GM18508 (cell line): ENCODE results near the gene NCOR1.
"Not testable (repeated sequence)": the region's sequence is repeated elsewhere in the genome, so short reads cannot be mapped to it uniquely, and the experiment has no call there.

ENCODE experiments used
- ATAC-seq: cut with Tn5 transposase; IDR thresholded peaks from one replicate; pipeline ENCODE4 v1.9.1; 2021; ENCODE audit warnings: moderate number of reproducible peaks; ENCODE audit not compliant: insufficient read depth, unreplicated experiment

Gene NCOR1

DNA sequence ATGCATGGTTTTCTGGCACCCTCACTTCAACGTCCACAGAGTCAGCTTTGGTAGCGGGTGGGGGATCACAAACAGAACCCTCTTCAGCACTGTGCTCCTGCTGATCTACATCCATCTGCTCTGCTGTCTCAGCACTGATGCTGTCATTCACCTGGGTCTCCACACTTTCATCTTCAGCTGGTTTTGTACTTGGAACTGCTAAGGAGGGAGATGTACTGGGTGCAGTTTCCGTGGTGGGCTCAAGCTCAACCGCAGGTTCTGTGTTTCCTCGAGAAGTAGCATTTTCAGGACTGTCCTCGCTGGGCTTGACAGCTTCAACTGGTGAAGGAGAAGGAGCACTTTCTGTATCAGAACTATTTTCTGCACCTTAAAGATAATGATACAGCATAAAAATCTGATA lies 113.9 kb downstream of the NCOR1 start:
- no peak for ATAC-seq

DNA sequence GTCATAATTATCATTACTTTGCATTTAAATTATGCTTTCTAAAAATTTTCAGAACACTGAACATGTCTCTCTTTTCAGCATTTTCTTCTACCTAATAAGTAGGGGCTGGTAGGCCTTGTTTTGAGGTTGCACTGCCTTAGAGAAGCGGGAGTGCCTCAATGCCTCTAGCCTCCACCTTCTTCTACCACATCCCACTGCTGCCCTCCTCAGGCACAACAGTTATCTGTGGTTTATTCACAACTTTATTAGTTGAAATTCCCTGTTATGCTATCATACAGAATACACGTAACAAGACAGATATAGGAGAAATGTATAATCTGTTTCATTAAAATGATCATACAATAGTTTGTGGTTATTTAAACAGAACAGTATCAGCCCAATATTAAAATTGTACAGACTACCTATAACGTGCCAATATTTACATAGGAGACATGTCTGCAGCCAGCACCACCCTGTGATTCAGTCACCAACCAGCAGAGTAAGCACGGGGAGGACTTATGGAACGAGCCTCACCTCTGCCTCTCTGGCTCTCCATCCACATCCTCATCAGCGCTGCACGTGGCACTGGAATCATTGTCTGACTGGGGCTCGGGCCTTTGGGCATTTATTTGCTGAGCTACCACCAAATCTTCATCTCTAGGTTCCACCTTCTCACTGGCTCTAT lies 114.5 kb downstream of the NCOR1 start:
- no peak for ATAC-seq

DNA sequence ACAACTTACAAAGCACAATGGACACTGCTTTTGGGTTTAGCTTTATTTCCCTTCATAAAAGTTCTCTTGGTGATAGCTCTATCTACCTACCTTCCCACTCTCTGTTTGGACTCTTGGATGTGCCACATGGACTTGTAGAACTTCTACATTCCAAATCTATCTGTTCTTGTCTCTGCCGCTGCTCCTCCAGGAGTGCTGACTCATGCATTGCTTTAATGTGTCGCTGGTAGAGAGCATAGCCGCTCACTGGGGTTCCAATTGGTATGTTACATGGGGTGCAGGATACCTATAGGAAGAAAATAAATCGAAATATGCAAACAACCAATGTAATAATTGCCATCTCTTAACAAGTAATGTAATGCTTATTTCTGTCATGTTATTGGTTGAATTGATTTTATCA lies 123.6 kb downstream of the NCOR1 start:
- ATAC-seq: no peak

DNA sequence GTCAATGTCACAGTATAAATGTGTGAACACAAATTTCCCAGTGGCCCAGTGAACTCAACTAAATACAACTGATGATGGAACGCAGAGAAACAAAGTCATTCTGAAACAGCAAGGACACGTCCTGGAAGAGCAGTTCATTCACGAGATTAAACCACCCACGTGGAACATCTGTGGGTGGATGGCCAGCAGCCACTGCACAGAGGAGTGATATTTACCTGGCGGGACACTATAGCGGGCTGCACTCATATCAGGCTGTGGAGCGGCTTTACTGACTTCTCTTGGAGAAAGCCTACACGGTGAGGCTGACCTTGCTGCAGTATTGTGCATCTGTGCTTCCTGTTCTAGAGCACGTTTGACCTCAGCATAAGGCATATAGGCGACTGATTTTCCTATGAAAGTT lies 128.4 kb downstream of the NCOR1 start:
- ATAC-seq: no peak

DNA sequence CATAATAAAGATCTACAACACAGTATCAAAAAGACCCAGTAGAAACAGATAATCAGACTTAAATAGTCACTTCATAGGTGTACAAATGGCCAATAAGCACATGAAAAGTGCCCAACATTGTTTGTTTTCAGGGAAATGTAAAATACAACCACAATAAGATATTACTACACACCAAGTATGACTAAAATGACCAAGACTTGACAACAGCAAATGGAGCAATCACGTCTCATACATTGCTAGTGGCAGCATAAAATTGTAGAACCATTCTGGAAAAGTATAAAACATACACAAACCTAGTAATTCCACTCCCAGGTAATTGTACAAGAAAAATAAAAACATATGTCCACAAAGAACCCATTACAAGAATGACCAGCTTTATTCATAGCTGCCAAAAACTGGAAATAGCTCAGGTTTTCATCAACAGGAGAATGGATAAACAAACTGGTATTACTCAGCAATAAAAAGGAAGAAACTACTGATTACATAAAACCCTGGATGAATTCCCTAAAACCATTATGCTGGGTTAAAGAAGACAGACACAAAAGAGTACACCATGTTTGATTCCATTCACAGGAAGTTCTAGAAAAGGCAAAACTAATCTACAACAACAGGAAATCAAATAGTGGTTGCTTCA lies 130.2 kb downstream of the NCOR1 start:
- ATAC-seq: no peak

DNA sequence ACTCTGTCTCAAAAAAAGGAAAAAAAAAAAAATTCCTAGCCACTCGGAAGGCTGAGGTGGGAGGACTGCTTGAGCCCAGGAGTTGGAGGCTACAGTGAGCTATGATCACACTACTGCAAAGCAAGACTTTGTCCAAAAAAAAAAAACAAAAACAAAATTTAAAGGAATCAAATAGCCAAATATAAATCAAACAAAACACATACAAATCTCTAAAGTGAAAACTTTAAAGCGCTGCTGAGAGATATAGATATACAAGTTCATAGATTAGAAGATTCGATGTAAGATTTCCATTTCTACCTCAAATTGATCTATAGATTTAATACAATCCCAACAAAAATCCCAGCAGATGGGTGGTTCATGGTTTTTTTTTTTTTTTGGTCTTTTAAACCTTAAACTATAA lies 132.1 kb downstream of the NCOR1 start:
- no peak for ATAC-seq

DNA sequence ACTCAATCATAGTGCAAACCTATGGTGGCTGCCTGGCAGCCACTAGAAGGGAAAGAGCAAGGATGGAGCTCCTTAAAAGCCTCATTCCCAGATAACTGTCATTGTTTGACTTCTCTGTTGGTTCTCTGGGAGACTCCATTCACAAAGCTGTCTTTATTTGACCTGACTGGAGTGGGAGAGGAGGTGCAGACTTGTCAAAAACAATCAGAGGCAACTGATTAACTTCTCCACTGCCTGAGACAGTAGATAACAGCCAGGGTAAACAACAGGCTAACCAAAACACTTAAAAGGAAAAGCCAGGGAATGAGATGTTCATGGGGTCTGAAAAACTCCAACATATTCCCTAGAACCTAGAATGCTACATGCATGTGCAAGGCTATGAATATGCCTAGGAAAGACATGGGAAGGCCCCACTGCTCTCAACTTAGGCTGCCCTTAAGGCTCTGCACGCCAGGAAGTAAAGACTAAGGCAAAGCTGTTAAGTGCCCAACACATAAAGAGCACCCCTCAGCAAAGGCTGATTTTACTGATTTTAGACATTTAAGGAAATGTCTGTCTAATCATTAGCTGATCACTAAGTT lies 133.7 kb downstream of the NCOR1 start:
- no peak for ATAC-seq

DNA sequence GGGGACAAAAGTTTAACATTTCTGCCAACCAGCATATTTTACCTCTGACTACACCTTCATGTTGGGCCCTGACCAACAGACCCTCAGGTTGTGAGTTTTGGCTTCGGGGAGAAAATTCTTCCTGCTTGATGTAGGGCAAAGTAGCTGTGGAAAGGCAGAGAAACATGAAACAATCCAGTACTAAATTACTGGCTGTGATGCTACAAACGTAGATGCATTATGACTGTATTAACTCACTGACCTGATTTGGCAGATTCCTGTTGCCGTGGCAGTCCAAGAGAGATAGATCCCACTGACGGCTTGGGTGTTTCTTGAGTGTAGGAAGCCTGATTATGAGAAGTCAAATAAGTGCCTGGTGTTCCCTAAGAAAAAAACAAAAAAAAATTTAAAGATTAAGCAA lies 135.0 kb downstream of the NCOR1 start:
- ATAC-seq: no peak

DNA sequence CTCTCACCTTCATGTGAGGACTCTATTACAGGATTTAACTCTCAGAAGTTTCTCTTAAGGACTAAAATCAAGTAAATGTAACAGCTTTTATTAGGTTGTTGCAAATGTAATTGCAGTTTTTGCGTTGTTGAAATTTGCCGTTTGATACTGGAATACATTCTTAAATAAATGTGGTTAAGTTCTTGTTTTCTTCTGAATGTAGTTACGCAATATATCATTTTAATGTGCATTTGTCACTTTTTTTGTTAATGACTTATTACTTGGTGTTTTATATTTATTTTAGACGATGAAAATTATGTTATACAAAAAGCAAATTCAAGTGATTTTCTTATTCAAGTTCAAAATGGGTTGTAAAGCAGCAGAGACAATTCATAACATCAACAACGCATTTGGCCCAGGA lies 139.4 kb downstream of the NCOR1 start:
- no peak for ATAC-seq

DNA sequence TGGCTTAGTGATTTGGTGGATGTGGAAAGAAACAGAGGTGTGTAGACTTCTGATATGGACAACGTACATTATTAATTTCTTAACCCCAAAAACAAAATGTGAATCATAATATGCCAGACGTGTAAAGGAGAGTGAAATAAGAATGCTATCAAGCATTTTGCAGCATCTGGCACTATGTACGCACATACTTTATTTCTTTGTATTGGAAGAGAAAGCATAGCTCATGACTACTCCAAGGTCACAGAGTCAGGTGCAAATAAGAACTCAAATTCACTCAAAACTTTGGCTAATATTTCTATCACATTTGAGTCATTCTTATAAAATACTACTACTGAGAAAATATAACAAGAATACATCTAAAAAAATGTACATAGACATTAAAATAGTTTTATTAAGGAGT lies 140.9 kb downstream of the NCOR1 start:
- no peak for ATAC-seq

DNA sequence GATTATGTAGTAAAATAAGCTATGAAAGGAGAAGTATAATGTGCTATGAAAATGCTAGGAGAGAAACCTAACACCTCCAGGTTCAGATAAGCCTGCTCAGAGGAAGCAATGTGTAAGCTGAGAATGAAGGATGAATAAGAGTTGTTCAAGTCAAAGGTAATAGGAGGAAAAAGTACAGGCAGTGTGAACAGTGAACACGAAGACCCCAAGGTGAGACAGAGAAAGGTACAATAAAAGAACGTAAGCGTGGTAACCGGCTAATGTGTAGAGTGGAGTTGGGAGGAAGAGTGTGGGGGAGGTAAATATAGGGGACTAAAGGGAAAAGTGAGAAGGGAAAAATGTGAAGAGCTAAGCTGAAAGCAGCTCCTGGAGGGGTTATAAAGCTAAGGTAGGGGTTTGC lies 141.5 kb downstream of the NCOR1 start:
- no peak for ATAC-seq

DNA sequence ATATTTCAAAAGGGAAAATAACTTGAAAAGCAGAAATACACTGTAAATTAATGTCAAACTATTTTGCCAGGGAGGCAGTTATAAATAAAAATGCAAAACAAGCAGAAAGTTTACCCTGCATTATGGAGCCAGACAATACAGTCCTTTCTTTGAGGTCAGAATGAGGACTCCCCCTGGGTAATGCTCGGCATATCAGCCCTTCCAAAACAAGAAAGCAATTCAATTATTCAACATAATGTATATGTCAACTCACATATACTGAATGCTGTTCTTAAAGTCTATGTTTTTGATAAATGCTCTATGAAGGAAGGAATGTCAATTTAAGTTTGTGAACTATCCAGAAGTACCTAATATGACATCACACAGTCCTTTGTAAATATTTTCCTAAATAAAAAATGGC lies 143.3 kb downstream of the NCOR1 start:
- no peak for ATAC-seq

DNA sequence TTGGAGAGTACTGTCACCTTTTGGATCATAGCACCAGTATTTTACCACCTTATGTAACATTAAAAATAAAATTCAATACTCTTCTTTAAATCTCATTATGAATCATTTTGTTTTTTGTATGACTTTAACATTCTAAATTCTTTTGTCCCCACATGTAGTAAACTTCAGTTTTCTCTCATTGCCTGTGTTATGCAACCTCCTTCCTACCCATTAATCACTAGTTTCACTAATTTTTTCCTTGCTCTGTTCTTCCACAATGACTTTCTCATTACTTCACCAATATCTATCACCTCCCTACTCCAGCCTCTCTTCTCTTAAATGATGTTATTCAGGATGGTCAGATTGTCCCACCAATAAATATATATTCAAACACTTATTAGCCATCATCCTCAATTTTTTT lies 147.0 kb downstream of the NCOR1 start:
- no peak for ATAC-seq

DNA sequence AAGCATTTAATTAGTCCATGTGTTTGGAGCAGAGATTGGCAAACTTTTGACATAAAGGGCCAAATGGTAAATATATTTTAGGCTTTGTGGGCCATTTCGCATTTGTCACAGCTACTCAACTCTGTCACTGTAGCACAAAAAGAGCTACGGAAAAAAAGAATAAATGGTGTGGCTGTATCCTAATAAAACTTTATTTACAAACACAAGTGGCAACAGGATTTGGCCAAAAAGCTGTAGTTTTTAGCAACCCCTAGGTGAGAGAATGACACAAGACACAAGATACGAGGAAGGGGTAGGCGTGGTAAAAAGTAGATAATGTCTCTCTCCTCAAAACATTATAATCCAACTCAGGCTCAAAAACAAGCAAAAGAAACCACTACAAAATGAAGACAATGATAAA lies 149.2 kb downstream of the NCOR1 start:
- ATAC-seq: no peak

DNA sequence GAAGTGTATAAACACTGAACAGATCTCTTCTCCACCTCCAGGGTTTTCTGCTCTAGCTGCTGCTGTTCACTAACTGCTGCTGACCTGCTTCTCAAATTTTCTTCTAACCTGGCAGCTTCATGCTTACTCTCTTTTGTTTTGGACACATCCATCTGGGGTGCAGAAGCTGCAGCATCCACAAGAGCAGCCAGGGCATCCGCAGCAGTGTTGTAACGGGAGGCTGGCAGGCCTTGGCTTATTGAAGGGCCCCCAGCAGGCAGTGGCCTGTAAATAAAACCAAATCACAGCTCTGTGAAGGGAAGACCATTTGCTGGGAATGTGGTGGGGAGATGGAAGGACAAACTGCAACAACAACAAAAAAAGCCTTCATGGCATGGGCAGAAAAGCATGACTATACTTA lies 153.7 kb downstream of the NCOR1 start:
- ATAC-seq: no peak

DNA sequence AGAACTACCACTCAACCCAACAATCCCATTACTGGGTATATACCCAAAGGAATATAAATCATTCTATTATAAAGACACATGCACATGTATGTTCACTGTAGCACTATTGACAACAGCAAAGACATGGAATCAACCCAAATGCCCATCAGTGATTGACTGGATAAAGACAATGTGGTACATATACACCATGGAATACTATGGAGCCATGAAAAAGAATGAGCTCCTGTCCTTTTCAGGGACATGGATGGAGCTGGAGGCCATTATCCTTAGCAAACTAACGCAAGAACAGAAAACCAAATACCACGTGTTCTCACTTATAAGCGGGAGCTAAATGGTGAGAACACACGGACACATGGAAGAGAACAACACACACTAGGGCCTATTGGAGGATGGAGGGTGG lies 160.2 kb downstream of the NCOR1 start:
- ATAC-seq: not testable (repeated sequence)

DNA sequence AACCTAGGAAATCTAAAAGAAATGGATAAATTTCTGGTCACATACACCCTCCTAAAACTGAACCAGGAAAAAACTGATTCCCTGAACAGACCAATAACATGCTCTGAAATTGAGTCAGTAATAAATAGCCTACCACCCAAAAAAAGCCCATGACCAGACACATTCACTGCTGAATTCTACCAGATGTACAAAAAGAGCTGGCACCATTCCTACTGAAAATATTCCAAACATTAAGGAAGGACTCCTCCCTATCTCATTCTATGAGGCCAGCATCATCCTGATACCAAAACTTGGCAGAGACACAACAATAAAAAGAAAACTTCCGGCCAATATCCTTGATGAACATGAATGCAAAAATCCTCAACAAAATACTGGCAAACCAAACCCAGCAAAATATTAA lies 162.8 kb downstream of the NCOR1 start:
- ATAC-seq: no peak

DNA sequence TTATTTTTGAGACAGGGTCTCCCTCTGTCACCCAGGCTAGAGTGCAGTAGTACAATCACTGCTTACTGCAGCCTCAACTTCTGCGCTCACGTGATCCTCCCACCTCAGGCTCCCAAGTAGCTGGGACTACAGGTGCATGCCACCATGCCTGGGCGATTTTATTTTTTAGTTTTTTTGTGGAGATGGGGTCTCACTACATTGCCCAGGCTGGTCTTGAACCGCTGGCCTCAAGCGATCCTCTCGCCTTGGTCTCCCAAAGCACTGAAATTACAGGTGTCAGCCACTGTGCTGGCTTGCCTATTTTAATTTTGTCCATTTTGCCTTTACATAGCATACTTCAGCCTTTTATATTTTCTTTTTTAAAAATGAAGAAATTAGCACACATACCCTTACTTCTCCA lies 164.5 kb downstream of the NCOR1 start:
- ATAC-seq: no peak

DNA sequence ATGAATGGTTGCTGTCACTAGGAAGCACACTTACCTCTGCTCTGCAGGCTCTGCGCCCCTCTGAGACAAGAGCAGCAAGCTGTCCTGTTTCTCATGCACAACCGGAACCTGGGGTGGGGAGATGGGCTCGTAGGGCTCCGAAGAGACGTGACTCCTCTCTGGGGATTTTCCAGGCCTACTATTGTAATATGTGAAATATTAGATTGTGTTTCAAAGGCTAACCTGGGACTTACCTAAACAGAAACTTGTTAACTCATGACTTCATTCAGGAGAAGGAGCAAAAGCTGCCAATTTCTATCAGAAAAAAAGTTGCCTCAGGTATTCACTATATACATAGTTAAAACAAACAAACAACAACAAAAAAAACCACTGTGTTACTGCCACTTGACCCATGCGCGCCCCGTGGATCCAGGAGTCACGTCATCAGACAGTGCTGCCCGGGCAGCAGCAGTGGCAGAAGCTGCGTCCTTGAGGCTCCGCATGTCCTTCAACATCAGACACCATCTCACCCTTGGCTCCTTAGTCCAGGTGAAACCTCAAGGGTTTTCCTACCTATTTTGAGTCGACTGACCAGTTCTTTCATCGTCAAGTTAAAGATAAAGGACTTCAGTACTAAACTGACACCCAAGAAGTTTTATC lies 166.4 kb downstream of the NCOR1 start:
- ATAC-seq: no peak

DNA sequence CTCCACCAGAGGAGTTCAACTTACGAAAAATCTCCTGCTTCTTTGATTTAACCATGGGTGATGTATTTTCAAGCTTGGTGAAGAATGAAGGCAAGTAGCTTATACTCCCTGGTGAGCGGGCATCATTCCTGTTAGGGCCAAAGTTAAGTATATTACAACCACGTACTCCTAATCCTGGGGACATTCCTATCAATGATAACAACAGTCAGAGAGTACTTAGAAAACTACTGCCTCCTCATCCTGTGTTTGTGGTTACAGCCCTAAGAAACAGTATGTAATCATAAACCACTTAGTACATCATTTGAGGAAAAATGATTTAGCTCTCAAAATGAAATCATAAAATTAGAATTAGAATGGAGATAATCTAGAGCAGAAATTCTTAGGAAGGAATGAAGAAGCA lies 168.4 kb downstream of the NCOR1 start:
- ATAC-seq: no peak

DNA sequence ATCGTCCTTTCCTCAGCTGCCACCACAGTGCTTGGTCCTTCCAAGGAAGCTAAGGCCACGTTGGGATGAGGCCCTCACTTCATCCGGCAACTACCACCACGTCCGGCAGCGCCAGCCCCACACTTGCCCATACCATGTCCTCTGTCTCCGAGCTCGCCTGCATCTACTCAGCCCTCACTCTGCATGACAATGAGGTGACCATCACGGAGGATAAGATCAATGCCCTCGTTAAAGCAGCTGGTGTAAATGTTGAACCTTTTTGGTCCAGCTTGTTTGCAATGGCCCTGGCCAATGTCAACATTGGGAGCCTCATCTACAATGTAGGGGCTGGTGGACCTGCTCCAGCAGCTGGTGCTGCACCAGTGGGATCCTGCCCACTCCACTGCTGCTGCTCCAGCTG lies 170.8 kb downstream of the NCOR1 start:
- no peak for ATAC-seq
